Skeletal muscle tissue (tissue), 4 donors: ENCODE results near the gene FAM83F. TPM values are rescaled to one million over a fixed set of nuclear protein-coding genes. Genes with fewer than 3 reads are reported as not detected.
"Not testable (repeated sequence)": the region's sequence is repeated elsewhere in the genome, so short reads cannot be mapped to it uniquely, and the experiment has no call there.

Experiments
- H3K27ac ChIP-seq: one replicate; pipeline ENCODE4 v1.7.0; 2013; ENCODE audit warnings: mild to moderate bottlenecking, low read depth, low read length, inconsistent platforms
- H3K27me3 ChIP-seq, 3 donors: one replicate each; pipeline ENCODE4 v1.7.0; 2013; ENCODE audit warnings: low read length in 3 of 3; ENCODE audit not compliant: control insufficient read depth in 3 of 3, insufficient read depth in 3 of 3
- H3K36me3 ChIP-seq, 3 donors: one replicate each; pipeline ENCODE4 v1.7.0; 2013; ENCODE audit warnings: low read length in 3 of 3; ENCODE audit not compliant: control insufficient read depth in 3 of 3, insufficient read depth in 3 of 3
- H3K4me1 ChIP-seq, 3 donors: one replicate each; pipeline ENCODE4 v1.7.0; 2013; ENCODE audit warnings: low read length in 3 of 3, mild to moderate bottlenecking in 3 of 3; ENCODE audit not compliant: control insufficient read depth in 3 of 3, insufficient read depth in 3 of 3
- H3K4me3 ChIP-seq, 3 donors: one replicate each; pipeline ENCODE4 v1.7.0; 2013; ENCODE audit warnings: low read length in 3 of 3
- H3K9ac ChIP-seq, 3 donors: one replicate each; pipeline ENCODE4 v1.7.0; 2013; ENCODE audit warnings: low read length in 3 of 3, mild to moderate bottlenecking in 3 of 3, moderate library complexity in 2 of 3, low read depth in 1 of 3
- H3K9me3 ChIP-seq, 3 donors: one replicate each; pipeline ENCODE4 v1.7.0; 2013; ENCODE audit warnings: low read length in 3 of 3; ENCODE audit not compliant: control insufficient read depth in 3 of 3
- total RNA-seq: library from RNA; depleted of rRNA; stranded (reverse); fragments of >200 nt; gene quantifications from one replicate; pipeline ENCODE4 v1.2.3, GENCODE V29; 2014
- donor health status: Osteomylitis.

Gene FAM83F
- total RNA-seq, 1 donor from 2014 or later = under 0.01 TPM

- H3K4me3 ChIP-seq = no peak overlapping the region
- peaks cover 21 to 37% (median 29%) of the 10 kb centered on the region in 3 donors for H3K27me3 ChIP-seq
- H3K4me1 ChIP-seq = peaks cover 0 to 3% (median 0%) of the 10 kb centered on the region in 3 donors
- no peaks in the 10 kb centered on the region for H3K9me3 ChIP-seq
- no peak overlapping the region for H3K9ac ChIP-seq
- H3K27ac ChIP-seq = no peak overlapping the region
- H3K36me3 ChIP-seq = no peaks in the 10 kb centered on the region
These were observed 2.5 kb upstream of the FAM83F start for GRCh38 chr22:39992088-39992826.

GRCh38 chr22:39992894-39993293, 1.9 kb upstream of the FAM83F start:
- not testable (repeated sequence) for H3K36me3 ChIP-seq, H3K27ac ChIP-seq, H3K9ac ChIP-seq, H3K4me3 ChIP-seq, H3K4me1 ChIP-seq, H3K9me3 ChIP-seq
- H3K27me3 ChIP-seq = peaks cover 24 to 42% (median 33%) of the 10 kb centered on the region in 3 donors

GRCh38 chr22:39994041-39994565, 651 bp upstream of the FAM83F start:
- Histone ChIP-seq H3K9me3 (no peaks in the 10 kb centered on the region), H3K36me3 (no peaks in the 10 kb centered on the region), H3K4me1 (peaks cover 0 to 3% (median 3%) of the 10 kb centered on the region in 3 donors), H3K27ac (no peak overlapping the region), H3K27me3 (peaks cover 24 to 40% (median 35%) of the 10 kb centered on the region in 3 donors), H3K4me3 (no peak overlapping the region), H3K9ac (no peak overlapping the region)

- no peaks in the 10 kb centered on the region for H3K9me3 ChIP-seq
- peaks cover 0 to 3% (median 3%) of the 10 kb centered on the region in 3 donors for H3K4me1 ChIP-seq
- H3K27ac ChIP-seq = no peak overlapping the region
- peaks cover 34 to 42% (median 35%) of the 10 kb centered on the region in 3 donors for H3K27me3 ChIP-seq
- H3K4me3 ChIP-seq = no peak overlapping the region
- H3K9ac ChIP-seq = no peak overlapping the region
- no peaks in the 10 kb centered on the region for H3K36me3 ChIP-seq
These were observed 869 bp downstream of the FAM83F start for GRCh38 chr22:39995393-39996252.

GRCh38 chr22:39996732-39997131, 2.0 kb downstream of the FAM83F start:
- Histone ChIP-seq H3K4me3 (no peak overlapping the region), H3K4me1 (peaks cover 0 to 3% (median 3%) of the 10 kb centered on the region in 3 donors), H3K27me3 (peaks cover 34 to 42% (median 35%) of the 10 kb centered on the region in 3 donors), H3K9ac (no peak overlapping the region), H3K9me3 (no peaks in the 10 kb centered on the region), H3K36me3 (no peaks in the 10 kb centered on the region), H3K27ac (no peak overlapping the region)

- H3K27me3 ChIP-seq = peaks cover 34 to 42% (median 35%) of the 10 kb centered on the region in 3 donors
- H3K9ac ChIP-seq = no peak overlapping the region
- no peaks in the 10 kb centered on the region for H3K9me3 ChIP-seq
- H3K27ac ChIP-seq = no peak overlapping the region
- peaks cover 0 to 3% (median 0%) of the 10 kb centered on the region in 3 donors for H3K4me1 ChIP-seq
- no peak overlapping the region for H3K4me3 ChIP-seq
- no peaks in the 10 kb centered on the region for H3K36me3 ChIP-seq
These were observed 2.7 kb downstream of the FAM83F start for GRCh38 chr22:39997421-39997820.

GRCh38 chr22:39997939-39998726, 3.4 kb downstream of the FAM83F start:
- H3K4me1 ChIP-seq = peaks cover 0 to 3% (median 0%) of the 10 kb centered on the region in 3 donors
- no peak overlapping the region for H3K4me3 ChIP-seq
- no peak overlapping the region for H3K27ac ChIP-seq
- H3K27me3 ChIP-seq = peaks cover 35 to 42% (median 36%) of the 10 kb centered on the region in 3 donors
- no peak overlapping the region for H3K9ac ChIP-seq
- H3K9me3 ChIP-seq = no peaks in the 10 kb centered on the region
- no peaks in the 10 kb centered on the region for H3K36me3 ChIP-seq

GRCh38 chr22:39999144-39999757, 4.5 kb downstream of the FAM83F start:
- Histone ChIP-seq H3K9me3 (no peaks in the 10 kb centered on the region), H3K4me1 (peaks cover 0 to 3% (median 0%) of the 10 kb centered on the region in 3 donors), H3K9ac (no peak overlapping the region), H3K36me3 (no peaks in the 10 kb centered on the region), H3K27ac (no peak overlapping the region), H3K27me3 (peaks cover 28 to 35% (median 32%) of the 10 kb centered on the region in 3 donors), H3K4me3 (no peak overlapping the region)

GRCh38 chr22:40000171-40000570, 5.4 kb downstream of the FAM83F start:
- Histone ChIP-seq H3K36me3 (no peaks in the 10 kb centered on the region), H3K27me3 (peaks cover 28 to 31% (median 30%) of the 10 kb centered on the region in 3 donors), H3K9me3 (no peaks in the 10 kb centered on the region), H3K4me3 (no peak overlapping the region), H3K27ac (no peak overlapping the region), H3K4me1 (peaks cover 0 to 3% (median 0%) of the 10 kb centered on the region in 3 donors), H3K9ac (no peak overlapping the region)
